GM21360 (cell line): Measurements from ENCODE around the gene PLLP.

Experiments
- ATAC-seq: cut with Tn5 transposase; IDR thresholded peaks from one replicate; pipeline ENCODE4 v1.9.1; 2021; ENCODE audit warnings: mild to moderate bottlenecking, moderate library complexity; ENCODE audit not compliant: unreplicated experiment

PLLP gene

GRCh38 chr16:57257455-57258070 lies 26.9 kb downstream of the PLLP start:
- ATAC-seq = no peak

- no peak for ATAC-seq
Measured at GRCh38 chr16:57256601-57257395, 27.7 kb downstream of the PLLP start.

- ATAC-seq = no peak
Measured at GRCh38 chr16:57255686-57256415, 28.6 kb downstream of the PLLP start.

- no peak for ATAC-seq
Measured at GRCh38 chr16:57253466-57253865, 31.0 kb downstream of the PLLP start.

- ATAC-seq = no peak
Measured at GRCh38 chr16:57252148-57252721, 32.2 kb downstream of the PLLP start.

- no peak for ATAC-seq
Measured at GRCh38 chr16:57251352-57251751, 33.1 kb downstream of the PLLP start.

GRCh38 chr16:57245472-57246113 lies 38.9 kb downstream of the PLLP start:
- peak; percentile 28 for ATAC-seq

GRCh38 chr16:57244767-57245471 lies 39.6 kb downstream of the PLLP start, which contains the start of gene ARL2BP:
TSS of gene ARL2BP (plus strand) at chr16:57245259. CDS start at chr16:57245368, 109 bp downstream.
- peak; percentile 91 for ATAC-seq

GRCh38 chr16:57244463-57244766 lies 40.1 kb downstream of the PLLP start:
- ATAC-seq = peak; percentile 35

- no peak for ATAC-seq
Measured at GRCh38 chr16:57242650-57243049, 41.8 kb downstream of the PLLP start.

- no peak for ATAC-seq
Measured at GRCh38 chr16:57240851-57241250, 43.6 kb downstream of the PLLP start.

- no peak for ATAC-seq
Measured at GRCh38 chr16:57239107-57239506, 45.4 kb downstream of the PLLP start.

- no peak for ATAC-seq
Measured at GRCh38 chr16:57238682-57239081, 45.8 kb downstream of the PLLP start.

- ATAC-seq = no peak
Measured at GRCh38 chr16:57236022-57236350, 48.5 kb downstream of the PLLP start.

- no peak for ATAC-seq
Measured at GRCh38 chr16:57235128-57236021, 49.1 kb downstream of the PLLP start.

GRCh38 chr16:57234707-57235092 lies 49.8 kb downstream of the PLLP start:
- ATAC-seq = no peak

- ATAC-seq = no peak
Measured at GRCh38 chr16:57233944-57234706, 50.3 kb downstream of the PLLP start.

GRCh38 chr16:57231821-57232350 lies 52.6 kb downstream of the PLLP start:
- ATAC-seq = no peak

- no peak for ATAC-seq
Measured at GRCh38 chr16:57229079-57229478, 55.4 kb downstream of the PLLP start.
